Body of pancreas (tissue), 4 donors: ENCODE data around the gene RHOBTB3.

ENCODE experiments used
- POLR2A ChIP-seq, 3 donors: fragments of 450-650 bp; IDR thresholded peaks; one replicate each; pipeline ENCODE4 v1.6.1; 2016; ENCODE audit warnings: antibody characterized with exemption in 3 of 3, mild to moderate bottlenecking in 2 of 3
- TF ChIP-seq, protein P1 (sequence below), 7 experiments: fragments of 450-650 bp in 4 of 7; fragments of 200-600 bp in 3 of 7; sonication (generic) in 3 of 7; IDR thresholded peaks; one replicate each; pipeline ENCODE4 v1.5.1; 2016 to 2019; ENCODE audit warnings: antibody characterized with exemption in 7 of 7

GRCh38 chr5:95839658-95840057 lies 108.5 kb downstream of the RHOBTB3 start:
- TF ChIP-seq POLR2A (IDR thresholded peaks at IDR 0.05): no peak
- TF ChIP-seq, protein P1, sequence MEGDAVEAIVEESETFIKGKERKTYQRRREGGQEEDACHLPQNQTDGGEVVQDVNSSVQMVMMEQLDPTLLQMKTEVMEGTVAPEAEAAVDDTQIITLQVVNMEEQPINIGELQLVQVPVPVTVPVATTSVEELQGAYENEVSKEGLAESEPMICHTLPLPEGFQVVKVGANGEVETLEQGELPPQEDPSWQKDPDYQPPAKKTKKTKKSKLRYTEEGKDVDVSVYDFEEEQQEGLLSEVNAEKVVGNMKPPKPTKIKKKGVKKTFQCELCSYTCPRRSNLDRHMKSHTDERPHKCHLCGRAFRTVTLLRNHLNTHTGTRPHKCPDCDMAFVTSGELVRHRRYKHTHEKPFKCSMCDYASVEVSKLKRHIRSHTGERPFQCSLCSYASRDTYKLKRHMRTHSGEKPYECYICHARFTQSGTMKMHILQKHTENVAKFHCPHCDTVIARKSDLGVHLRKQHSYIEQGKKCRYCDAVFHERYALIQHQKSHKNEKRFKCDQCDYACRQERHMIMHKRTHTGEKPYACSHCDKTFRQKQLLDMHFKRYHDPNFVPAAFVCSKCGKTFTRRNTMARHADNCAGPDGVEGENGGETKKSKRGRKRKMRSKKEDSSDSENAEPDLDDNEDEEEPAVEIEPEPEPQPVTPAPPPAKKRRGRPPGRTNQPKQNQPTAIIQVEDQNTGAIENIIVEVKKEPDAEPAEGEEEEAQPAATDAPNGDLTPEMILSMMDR (IDR thresholded peaks at IDR 0.05): no peak
